ENCODE data around the gene PRAMEF13.
"Not testable (repeated sequence)": the region's sequence is repeated elsewhere in the genome, so short reads cannot be mapped to it uniquely, and the experiment has no call there.

The PRAMEF13 gene

GRCh38 chr1:13165531-13165930 lies 35.7 kb downstream of the PRAMEF13 start, which contains the start of gene HNRNPCL4:
TSS of gene HNRNPCL4 (minus strand) at chr1:13165631. CDS start at chr1:13165467, 164 bp downstream.
- DNase-seq (ENCODE audit: low spot score) = not testable (repeated sequence)

- not testable (repeated sequence) for DNase-seq (ENCODE audit: low spot score)
Observed at GRCh38 chr1:13155909-13156308, 45.3 kb downstream of the PRAMEF13 start, which contains the start of gene PRAMEF26. TSS of gene PRAMEF26 (minus strand) at chr1:13156009. CDS start at chr1:13153095, 2,914 bp downstream.
